ENCODE results near the gene LSM5. TPM values are rescaled to one million over a fixed set of nuclear protein-coding genes. Genes with fewer than 3 reads are reported as not detected.

The LSM5 gene
- total RNA-seq, 1 donor from 2014 or later: 27.1 TPM

GRCh38 chr7:32459788-32460187, 30.4 kb downstream of the LSM5 start:
- DNase-seq: no peak

GRCh38 chr7:32458025-32458424, 32.2 kb downstream of the LSM5 start:
- DNase-seq: no peak

- DNase-seq: no peak
Observed at GRCh38 chr7:32453341-32454011, 36.7 kb downstream of the LSM5 start.

GRCh38 chr7:32447218-32447617, 43.0 kb downstream of the LSM5 start:
- DNase-seq: no peak

GRCh38 chr7:32436146-32436928, 53.8 kb downstream of the LSM5 start:
- DNase-seq: no peak

Other genes starting within 250 kb of the LSM5 start
- 87.3 TPM for gene AVL9, start 5.1 kb upstream of the LSM5 start, total RNA-seq

Measured in occipital lobe (tissue), 2 donors.